Measurements from ENCODE around the gene ANO7. TPM values are rescaled to one million over a fixed set of nuclear protein-coding genes. Genes with fewer than 3 reads are reported as not detected.

Gene ANO7
- total and polyA plus RNA-seq, 8 donors, result 1.3 to 2.8 (median 2.1) TPM

GRCh38 chr2:241141214-241141770 lies 47.2 kb upstream of the ANO7 start:
- H3K4me1 ChIP-seq, result no peaks in the 10 kb centered on the region
- intact Hi-C loops (cut with DNase I), result no loop called here
- no peaks in the 10 kb centered on the region for H3K27me3 ChIP-seq
- H3K36me3 ChIP-seq, result peaks cover 0 to 38% of the 10 kb centered on the region in 2 donors
- no peak overlapping the region for H3K4me3 ChIP-seq
- no peak overlapping the region for H3K27ac ChIP-seq
- TF ChIP-seq CTCF (IDR thresholded peaks at IDR 0.05), result no peak
- ATAC-seq (no peak), DNase-seq (peak in 2 of 4 donors; percentile 11 to 53)
- no peaks in the 10 kb centered on the region for H3K9me3 ChIP-seq

- H3K27me3 ChIP-seq, result no peaks in the 10 kb centered on the region
- H3K4me1 ChIP-seq, result no peaks in the 10 kb centered on the region
- no peak overlapping the region for H3K27ac ChIP-seq
- H3K36me3 ChIP-seq, result peaks cover 0 to 32% of the 10 kb centered on the region in 2 donors
- DNase-seq, result peak in 1 of 4 donors; percentile 11
- intact Hi-C loops (cut with DNase I), result no loop called here
- no peak for TF ChIP-seq CTCF (IDR thresholded peaks at IDR 0.05)
- ATAC-seq, result no peak
- H3K9me3 ChIP-seq, result no peaks in the 10 kb centered on the region
- H3K4me3 ChIP-seq, result no peak overlapping the region
Measured at GRCh38 chr2:241142063-241142462, 46.4 kb upstream of the ANO7 start.

GRCh38 chr2:241142593-241142992 lies 45.9 kb upstream of the ANO7 start:
- TF ChIP-seq CTCF (IDR thresholded peaks at IDR 0.05), result no peak
- DNase-seq (peak in 1 of 4 donors; percentile 24), ATAC-seq (no peak)
- intact Hi-C loops (cut with DNase I), result no loop called here
- Histone ChIP-seq H3K27me3 (no peaks in the 10 kb centered on the region), H3K4me1 (no peaks in the 10 kb centered on the region), H3K27ac (no peak overlapping the region), H3K36me3 (peaks cover 0 to 27% of the 10 kb centered on the region in 2 donors), H3K9me3 (no peaks in the 10 kb centered on the region), H3K4me3 (no peak overlapping the region)

GRCh38 chr2:241146286-241146685 lies 42.2 kb upstream of the ANO7 start:
- Histone ChIP-seq H3K27ac (no peak overlapping the region), H3K36me3 (peaks cover 0 to 6% of the 10 kb centered on the region in 2 donors), H3K9me3 (no peaks in the 10 kb centered on the region), H3K4me1 (peaks cover 5 to 17% of the 10 kb centered on the region in 2 donors), H3K27me3 (no peaks in the 10 kb centered on the region), H3K4me3 (no peak overlapping the region)
- ATAC-seq, result no peak
- intact Hi-C loops (cut with DNase I), result no loop called here
- TF ChIP-seq CTCF (IDR thresholded peaks at IDR 0.05), result no peak
- DNase-seq, result no peak

- no peaks in the 10 kb centered on the region for H3K9me3 ChIP-seq
- ATAC-seq (no peak), DNase-seq (peak in 1 of 4 donors; percentile 0)
- intact Hi-C loops (cut with DNase I), result no loop called here
- peaks cover 0 to 4% of the 10 kb centered on the region in 2 donors for H3K36me3 ChIP-seq
- H3K4me1 ChIP-seq, result peaks cover 8 to 22% of the 10 kb centered on the region in 2 donors
- H3K27me3 ChIP-seq, result no peaks in the 10 kb centered on the region
- H3K4me3 ChIP-seq, result no peak overlapping the region
- TF ChIP-seq CTCF (IDR thresholded peaks at IDR 0.05), result no peak
- no peak overlapping the region for H3K27ac ChIP-seq
Measured at GRCh38 chr2:241147336-241147735, 41.1 kb upstream of the ANO7 start.

Measured in left lung (tissue), 10 donors.